HPDE6-E6E7 (cell line): ENCODE data around the gene TMEM208.

Experiments
- DNase-seq: peaks from one replicate; pipeline ENCODE4 v3.0.0; 2011; ENCODE audit warnings: missing footprints; ENCODE audit errors: extremely low spot score

TMEM208 gene

DNA sequence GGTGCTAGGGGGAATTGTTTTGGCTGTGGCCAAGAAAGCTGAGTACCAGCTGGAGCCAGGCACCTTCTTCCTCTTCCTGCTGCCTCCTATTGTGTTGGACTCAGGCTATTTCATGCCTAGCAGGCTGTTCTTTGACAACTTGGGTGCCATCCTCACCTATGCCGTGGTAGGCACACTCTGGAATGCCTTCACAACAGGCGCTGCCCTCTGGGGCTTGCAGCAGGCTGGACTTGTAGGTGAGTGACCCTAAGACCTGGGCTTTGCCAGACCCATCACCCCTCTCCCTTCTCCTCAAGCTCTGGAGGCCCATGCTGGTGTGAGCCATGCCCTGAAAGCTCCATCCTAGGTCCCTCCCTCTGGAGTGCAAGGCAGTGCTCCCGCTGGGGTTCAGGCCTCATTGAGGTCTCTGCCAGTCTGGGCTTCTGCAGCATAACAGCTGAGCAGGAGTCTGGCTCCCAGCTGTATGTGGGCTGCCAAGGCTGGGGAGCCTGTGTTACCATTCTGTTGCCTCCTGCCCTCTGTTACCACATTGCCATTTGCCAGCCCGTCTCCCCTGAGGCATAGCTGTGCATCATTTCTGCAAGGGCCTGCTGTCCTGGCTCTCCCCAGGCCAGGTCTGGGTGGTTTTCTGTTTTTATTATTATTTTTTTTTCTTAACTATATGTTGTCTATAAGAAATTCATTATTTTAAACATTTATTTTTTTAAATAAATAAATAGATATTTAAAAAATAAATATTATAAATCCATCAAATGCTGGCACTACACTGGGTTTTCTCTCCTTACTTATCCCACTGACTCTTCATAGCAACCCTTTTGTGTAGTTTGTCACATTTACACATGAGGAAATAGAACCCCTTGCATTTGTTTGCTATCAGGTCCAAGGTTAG is 25.9 kb downstream of the TMEM208 start:
- DNase-seq, result no peak

DNA sequence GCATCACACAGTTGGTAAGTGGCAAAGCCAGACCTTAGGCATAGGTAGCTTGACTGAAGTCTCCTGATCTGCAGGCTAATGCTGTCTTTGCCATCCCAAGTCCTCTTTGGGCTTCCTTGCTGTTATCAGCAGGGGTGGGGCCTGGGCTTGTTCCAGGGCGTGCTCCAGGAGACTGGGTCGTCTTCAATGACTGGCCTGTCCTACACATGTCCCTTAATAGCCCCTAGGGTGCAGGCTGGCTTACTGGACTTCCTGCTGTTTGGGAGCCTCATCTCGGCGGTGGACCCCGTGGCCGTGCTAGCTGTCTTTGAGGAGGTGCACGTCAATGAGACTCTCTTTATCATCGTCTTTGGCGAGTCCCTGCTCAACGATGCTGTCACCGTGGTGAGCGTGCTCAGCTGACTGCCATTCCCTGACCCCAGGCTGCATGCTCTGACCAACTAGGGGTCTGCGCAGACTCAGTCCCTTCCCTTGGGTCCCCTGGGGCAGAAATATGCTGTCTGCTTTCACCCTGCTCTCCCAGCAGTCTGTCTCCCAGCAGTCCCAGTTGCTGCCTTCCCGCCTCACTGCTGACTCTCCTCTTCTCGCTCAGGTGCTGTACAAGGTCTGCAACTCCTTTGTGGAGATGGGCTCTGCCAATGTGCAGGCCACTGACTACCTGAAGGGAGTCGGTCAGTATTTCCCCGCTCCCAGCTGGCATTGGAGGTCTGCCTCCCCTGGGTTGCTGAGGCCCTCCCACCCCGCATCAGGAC is 28.0 kb downstream of the TMEM208 start:
- no peak for DNase-seq

DNA sequence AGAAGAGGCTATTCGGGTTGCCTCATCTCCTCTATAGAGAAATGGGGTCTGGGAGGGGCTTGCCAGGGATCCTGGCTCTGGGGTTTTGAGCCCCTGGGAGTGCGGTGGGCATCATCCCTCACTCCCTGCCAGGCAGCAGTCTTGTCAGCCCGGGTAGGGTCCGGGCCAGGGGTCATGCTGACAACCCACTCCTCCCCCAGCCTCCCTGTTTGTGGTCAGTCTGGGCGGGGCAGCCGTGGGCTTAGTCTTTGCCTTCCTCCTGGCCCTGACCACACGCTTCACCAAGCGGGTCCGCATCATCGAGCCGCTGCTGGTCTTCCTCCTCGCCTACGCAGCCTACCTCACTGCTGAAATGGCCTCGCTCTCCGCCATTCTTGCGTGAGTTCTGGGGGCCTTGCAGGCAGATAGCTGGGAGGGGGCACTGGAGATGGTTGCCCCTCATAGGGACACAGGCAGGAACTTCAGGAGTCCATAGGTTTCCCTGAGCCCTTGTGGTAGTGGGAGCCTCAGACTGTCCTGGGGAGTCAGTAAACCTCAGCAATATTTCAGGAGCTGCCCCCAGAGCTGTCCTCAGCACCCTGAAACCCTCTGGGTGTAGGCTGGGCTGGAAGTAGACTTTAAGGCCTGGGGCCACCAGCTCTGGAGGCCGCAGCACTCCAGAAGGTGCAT is 28.8 kb downstream of the TMEM208 start:
- DNase-seq, result no peak

DNA sequence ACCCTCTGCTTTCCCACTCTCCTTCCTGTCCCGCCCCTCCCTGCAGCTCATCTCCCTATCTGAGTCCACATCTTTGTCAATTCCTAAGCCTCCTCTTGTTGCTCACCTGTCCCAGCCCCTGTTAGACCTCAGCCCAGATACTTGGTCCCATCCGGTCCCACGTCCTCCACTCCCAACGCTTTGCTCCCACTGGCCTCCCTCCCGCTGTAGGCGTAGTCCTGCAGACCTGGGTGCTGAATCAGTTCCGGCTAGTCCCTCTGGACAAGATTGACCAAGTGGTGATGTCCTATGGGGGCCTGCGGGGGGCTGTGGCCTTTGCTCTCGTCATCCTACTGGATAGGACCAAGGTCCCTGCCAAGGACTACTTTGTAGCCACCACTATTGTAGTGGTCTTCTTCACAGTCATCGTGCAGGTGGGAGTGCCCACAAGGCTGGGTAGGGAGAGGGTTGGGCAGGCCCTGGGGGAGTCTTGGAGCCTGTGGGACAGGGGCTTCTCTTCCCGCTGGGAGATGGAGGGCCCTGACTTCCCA is 29.8 kb downstream of the TMEM208 start:
- no peak for DNase-seq

DNA sequence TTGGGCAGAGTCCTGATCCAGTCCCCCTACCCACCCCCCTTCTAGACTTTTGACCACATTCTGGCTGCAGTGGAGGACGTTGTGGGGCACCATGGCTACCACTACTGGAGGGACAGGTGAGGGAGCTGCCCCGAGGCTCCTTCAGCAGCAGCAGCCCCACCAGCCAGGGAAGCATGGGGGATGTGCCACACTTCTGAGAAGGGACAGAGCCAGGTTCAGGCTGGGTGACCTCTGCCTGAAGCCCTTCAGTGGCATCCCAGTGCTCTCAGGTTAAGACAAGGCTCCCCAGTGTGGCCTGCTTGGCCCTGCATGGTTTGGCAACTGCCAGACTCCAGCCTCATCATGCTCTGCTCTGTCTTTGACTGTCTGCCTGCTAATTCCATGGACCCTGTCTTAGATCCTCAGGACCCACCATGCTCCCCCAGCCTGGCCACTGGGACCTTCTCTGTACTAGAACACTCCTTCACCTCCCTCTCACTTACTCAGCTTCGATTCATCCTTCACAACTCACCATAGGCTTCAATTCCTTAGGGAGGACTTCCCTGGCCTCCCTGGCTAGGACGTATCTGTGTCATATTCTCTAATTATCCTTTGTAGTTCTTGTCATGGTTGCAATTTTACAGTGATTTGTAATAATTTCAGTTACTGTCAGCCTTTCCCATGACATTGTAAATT is 30.7 kb downstream of the TMEM208 start:
- no peak for DNase-seq

DNA sequence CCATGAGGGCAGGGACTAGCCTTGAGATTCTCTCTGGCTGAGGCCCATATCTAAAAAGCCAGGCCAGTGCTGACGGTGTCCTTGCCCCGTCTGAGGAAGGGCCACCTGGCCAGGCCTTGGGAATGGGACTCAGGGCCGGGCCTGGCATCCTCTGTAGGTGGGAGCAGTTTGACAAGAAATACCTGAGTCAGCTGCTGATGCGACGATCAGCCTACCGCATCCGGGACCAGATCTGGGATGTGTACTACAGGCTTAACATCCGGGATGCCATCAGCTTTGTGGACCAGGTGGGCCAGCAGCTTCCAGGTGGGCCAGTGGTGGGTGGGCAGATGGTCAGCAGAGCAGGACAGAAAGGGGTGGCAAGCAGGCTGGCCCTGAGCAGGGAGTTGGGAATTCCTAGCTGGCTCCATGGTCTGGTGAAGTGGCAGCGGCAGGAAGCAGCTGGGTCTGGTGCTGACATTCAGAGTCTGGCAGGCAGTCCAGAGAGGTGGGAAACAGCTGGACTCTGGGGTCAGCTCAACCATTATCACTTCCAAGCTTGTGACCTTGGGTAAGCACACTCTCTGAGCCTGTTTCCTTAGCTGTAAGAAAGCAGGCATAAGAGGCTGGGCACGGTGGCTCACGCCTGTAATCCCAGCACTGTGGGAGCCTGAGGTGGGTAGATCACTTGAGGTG is 31.4 kb downstream of the TMEM208 start:
- DNase-seq, result no peak

DNA sequence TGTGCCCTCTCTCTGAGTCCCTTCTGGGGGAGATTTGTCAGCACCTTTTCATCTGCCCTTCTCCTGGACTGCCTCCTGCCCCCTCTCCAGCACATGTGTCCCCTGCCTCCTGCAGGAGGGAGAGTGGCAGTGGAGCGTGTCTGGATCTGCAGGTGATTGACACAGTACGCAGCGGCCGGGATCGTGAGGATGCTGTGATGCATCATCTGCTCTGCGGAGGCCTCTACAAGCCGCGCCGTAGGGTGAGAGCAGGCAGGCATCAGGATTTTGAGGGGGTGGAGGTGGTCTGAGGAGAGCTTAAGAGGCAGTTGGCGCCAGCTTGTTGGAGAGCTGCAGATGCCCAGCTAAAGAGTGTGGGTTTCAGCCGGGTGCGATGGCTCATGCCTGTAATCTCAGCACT is 32.8 kb downstream of the TMEM208 start:
- no peak for DNase-seq

DNA sequence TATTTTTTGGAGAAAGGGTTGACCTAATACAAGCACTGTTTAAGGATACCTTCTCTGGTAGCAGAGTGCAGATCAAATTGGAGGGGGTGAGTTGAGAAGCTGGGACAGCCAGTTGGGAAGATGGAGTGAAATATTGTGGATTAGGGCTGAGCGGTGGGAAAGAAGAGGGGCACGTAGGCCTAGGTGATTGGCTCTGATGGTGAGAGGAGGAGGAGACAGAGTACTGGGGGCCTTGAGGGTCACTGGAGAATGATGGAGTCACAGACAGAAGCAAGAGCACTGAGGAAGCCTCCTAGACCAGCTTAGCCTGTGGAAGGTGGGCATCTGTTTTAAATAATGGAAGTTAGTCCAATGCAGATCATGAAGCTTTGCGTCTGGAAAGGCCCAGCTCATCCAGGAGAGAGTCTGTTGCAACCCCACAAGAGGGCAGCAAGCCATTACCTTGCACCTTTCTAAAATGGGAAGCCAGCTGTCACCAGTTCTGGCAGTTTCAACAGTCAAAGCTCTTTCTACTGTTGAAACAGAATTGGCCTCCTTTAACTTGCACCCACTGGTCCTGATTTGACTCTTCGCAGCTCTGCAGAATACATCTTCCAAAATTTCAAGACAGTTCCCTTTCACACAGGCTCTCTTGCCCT is 33.6 kb downstream of the TMEM208 start:
- DNase-seq, result no peak

DNA sequence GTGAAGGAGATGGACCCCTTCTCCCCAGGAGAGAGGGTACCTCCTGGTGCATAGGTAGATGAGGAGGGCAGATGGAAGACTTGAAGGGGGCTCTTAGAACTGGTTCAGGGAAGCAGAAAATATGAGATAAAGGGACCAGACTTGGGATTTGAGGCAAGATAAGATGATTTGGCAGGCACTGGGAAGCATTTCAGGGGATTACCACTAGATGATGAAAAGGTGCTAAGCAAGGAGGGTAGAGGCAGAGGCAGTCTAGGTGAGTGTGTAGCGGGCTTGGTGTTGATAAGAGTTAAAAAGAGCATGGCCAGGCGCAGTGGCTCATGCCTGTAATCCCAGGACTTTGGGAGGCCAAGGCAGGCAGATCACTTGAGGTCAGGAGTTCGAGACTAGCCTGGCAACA is 36.3 kb downstream of the TMEM208 start:
- no peak for DNase-seq

DNA sequence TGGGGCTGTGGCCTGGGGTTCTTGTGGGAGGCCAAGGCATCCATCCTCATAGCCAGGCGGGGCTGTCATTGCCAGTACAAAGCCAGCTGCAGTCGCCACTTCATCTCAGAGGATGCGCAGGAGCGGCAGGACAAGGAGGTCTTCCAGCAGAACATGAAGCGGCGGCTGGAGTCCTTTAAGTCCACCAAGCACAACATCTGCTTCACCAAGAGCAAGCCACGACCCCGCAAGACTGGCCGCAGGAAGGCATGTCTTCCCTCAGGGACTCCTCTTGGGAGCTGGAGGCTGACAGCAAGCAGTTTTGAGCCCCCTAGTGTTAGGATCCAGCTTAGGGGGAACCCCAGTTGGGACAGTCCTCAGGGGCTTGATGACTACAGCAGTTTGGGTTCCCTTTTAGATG is 37.3 kb downstream of the TMEM208 start:
- DNase-seq, result no peak

DNA sequence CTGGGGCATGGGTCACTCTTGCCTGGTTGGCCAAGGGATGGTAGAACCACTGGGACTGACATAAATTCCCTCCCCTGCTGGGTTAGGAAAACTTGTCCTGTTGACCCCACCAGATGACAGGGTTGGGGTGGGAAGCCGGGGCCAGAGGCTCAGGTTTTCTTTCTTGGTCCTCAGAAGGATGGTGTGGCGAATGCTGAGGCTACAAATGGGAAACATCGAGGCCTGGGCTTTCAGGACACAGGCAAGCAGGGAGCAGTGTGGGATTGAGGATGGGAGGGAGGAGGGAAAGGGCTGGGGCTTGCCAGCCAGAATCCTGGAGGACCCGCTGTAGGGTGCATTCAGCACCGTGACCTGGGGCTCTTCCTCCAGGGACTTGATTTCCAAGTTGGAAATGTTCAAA is 37.9 kb downstream of the TMEM208 start:
- no peak for DNase-seq

DNA sequence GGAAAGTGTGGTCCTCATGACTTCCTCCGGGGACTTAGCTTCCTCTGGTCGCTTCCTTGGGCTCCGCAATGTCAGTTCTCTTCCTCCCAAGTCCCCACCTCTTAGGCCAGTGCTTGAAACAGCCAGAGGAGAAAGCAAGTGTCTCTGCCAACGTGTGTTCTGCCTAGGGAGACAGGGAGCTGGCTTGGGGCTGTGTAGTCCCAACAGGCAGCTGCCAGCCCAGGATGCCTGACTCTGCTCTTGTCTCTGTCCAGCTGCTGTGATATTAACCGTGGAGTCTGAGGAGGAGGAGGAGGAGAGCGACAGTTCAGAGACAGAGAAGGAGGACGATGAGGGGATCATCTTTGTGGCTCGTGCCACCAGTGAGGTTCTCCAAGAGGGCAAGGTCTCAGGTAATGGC is 38.9 kb downstream of the TMEM208 start:
- DNase-seq, result no peak

DNA sequence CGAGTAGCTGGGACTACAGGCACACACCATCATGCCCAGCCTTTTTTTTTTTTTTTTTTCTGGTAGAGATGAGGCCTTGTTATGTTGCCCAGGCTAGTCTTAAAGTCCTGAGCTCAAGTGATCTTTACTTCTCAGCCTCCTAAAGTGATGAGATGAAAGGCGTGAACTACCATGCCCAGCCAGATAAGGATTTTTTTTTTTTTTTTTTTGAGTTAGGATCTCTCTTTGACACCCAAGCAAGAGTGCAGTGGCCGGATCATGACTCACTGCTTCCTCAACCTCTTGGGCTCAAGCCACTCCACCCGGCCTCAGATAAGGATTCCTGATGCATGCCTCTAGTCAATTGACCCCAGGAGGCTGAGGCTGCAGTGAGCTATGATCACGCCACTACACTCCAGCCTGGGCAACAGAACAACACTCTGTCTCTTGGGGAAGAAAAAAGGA is 41.2 kb downstream of the TMEM208 start:
- no peak for DNase-seq

DNA sequence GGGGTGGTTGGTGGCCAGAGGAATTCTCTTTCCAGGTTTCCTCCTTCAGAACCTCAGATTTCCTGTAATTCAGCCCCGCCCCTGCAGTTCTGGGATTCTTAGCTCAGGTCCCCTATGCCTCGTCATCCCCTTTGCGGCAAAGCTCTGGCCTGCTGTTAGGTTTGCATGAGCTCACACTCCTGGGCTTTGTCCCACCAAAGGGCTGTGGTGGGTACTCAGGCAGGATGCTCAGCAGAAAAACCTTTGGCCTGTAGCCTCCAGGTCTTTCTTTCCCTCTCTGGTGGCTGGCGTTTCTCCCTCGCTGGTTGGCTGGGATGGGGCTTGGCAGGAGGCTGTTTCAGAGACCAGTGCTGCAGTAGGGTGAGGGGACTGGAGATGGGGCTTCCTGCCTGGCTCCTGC is 42.8 kb downstream of the TMEM208 start:
- no peak for DNase-seq

DNA sequence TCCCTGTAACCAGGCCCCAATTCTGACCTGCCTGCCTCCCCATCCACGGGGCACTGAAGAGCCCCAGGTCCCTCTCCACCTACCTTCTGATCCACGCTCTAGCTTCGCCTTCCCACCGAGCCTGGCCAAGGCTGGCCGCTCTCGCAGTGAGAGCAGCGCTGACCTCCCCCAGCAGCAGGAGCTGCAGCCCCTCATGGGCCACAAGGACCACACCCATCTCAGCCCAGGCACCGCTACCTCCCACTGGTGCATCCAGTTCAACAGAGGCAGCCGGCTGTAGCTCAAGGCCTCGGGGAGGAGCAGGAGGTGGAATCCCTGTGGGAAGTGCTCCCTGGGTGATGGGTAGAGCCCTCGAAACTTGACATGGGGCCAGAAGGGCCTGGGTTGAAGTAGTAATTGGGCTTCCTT is 44.0 kb downstream of the TMEM208 start:
- no peak for DNase-seq

DNA sequence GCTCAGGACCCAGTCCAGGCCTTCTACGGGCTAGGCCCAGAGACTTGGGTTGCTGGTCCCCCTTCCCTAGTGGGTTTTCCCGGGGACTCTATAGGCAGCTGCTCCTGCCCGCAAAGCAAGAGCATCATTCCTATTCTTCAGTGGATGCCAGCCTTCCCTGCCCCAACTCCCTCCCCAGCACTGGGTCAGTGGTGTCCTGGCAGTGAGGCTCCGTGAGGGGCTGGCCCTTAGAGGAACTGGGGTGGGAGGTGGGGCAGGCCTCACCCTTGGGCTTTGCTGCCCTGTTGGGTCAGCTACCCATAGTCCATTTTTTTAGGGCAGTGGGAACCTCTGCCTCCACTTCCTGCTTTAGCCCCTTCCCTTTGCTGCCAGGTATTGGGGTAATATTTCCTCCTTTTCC is 44.5 kb downstream of the TMEM208 start:
- no peak for DNase-seq

DNA sequence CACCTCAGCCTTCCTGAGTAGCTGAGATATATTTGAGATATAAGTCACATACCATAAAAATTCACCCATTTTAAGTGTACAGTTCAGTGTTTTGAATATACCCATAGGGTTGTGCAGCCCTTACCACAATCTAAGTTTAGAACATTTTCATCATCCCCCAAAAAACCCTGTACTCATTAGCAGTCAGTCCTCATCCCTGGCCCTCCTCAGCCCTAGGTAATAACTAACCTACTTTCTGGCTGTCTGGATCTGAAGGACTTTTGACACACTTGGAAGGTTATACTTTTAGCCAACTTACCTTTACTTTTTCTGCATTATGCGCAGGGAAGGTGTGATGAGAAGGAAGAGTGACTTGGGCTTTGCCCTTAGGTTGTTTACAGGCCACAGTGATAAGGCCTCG is 48.4 kb downstream of the TMEM208 start:
- no peak for DNase-seq

DNA sequence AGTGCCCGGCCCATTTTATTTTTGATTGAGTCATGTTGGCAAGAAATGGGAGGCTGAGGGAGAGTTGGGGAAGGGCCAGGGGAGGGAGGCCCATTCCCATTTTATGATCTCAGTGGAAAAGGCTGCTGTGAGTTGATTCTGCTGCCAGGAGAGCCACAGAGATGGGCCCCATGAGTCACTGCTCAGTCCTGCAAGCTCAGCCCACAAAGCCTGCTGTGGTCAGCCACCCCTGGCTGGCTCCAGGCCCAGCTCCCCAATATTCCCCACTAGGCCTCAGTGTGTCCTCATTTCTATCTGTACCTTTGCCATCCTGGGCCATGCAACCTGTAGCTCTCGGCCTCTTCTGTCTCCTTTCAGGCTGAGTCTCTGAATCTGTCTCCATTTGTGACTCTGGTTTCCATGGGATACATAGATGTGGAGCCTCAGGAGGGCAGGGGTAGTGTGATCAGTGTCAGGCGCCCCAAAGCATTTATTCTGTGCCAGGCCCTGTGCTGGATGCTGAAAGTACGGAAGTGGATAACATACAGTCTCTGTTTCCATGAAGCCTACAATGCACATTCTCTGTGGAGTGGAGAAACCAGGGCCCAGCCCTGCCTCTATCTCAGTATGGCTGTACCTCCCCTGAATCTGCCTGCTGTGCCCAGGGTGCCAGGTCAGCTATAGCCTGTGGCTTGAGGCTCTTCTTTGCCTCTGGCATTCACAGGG is 50.5 kb downstream of the TMEM208 start:
- peak; percentile 99 for DNase-seq

DNA sequence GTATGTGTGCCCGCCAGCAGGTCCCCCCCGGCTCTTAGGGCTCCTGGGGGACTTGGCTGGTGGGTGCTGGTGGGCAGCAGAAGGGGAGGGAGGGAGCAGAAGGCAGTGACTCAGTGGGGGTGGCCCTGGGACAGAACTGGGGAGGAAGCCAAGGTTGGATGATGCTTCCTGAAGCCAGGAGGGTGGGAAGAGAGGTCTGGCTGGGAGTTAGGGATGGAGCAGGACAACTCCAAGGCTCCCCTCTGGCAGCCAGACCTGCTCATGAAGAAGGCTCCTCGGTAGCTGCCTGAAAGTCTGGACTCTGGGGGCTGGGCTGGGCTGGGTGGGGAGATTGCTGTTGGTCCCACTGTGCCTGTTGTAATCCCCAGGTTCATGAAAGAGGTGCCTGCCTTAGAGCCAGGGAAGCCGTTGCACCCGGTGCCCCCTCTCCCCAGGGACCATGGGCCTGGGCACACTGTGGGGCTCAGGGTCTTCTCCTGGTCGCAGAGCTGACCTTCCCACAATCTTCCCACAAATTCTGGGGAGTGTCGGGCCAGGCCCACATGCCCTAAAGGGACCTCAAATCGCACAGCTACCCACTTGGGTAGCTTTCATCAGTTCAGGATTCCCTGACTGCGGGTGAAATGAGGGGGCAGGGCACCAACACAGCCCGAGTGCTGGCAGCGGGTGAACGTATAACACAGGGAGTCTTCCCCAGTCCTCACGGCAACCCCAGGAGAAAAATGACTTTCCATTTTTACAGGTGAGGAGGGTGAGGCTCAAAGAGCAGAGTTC is 51.3 kb downstream of the TMEM208 start:
- peak; percentile 48 for DNase-seq
